Kidney (tissue), 14 donors: ENCODE data around the gene OR51B4. TPM values are rescaled to one million over a fixed set of nuclear protein-coding genes. Genes with fewer than 3 reads are reported as not detected.
A peak's percentile ranks its signal among the peaks of the same experiment; 100 is the strongest.
"Not testable (repeated sequence)": the region's sequence is repeated elsewhere in the genome, so short reads cannot be mapped to it uniquely, and the experiment has no call there.

Source experiments
- DNase-seq, 5 donors: peaks; one replicate each; pipeline ENCODE4 v3.0.0-alpha.2; 2013 to 2020
- FAIRE-seq: peaks from 2 replicates; lab custom pipeline; 2012; peaks lifted over from hg19 to GRCh38; lab: Jason Lieb, UNC
- H3K27ac ChIP-seq, 2 donors: one replicate each; pipeline ENCODE4 v1.7.0; 2013; ENCODE audit warnings: low read depth in 2 of 2, low read length in 2 of 2, inconsistent platforms in 1 of 2
- H3K27me3 ChIP-seq: one replicate; pipeline ENCODE4 v1.7.1; 2013; ENCODE audit warnings: low read length, inconsistent platforms; ENCODE audit not compliant: control insufficient read depth, insufficient read depth
- H3K36me3 ChIP-seq, 3 donors: one replicate each; pipeline versions ENCODE4 v1.7.0 to v1.7.1; 2013; ENCODE audit warnings: low read length in 3 of 3, control low read depth in 1 of 3, inconsistent platforms in 1 of 3; ENCODE audit not compliant: insufficient read depth in 3 of 3, control insufficient read depth in 2 of 3
- H3K4me1 ChIP-seq, 3 donors: one replicate each; pipeline versions ENCODE4 v1.7.0 to v1.7.1; 2013; ENCODE audit warnings: low read length in 3 of 3, inconsistent platforms in 1 of 3, low read depth in 1 of 3; ENCODE audit not compliant: control insufficient read depth in 2 of 3, insufficient read depth in 2 of 3
- H3K4me3 ChIP-seq, 3 donors: one replicate each; pipeline versions ENCODE4 v1.7.0 to v1.8.1; 2013; ENCODE audit warnings: low read length in 3 of 3, control low read depth in 1 of 3, inconsistent platforms in 1 of 3
- H3K9ac ChIP-seq, 3 donors: one replicate each; pipeline versions ENCODE4 v1.7.0 to v1.7.1; 2013; ENCODE audit warnings: low read length in 3 of 3, control low read depth in 1 of 3, inconsistent platforms in 1 of 3
- H3K9me3 ChIP-seq, 3 donors: one replicate each; pipeline versions ENCODE4 v1.7.0 to v1.7.1; 2013; ENCODE audit warnings: low read length in 3 of 3, control low read depth in 1 of 3, inconsistent platforms in 1 of 3; ENCODE audit not compliant: control insufficient read depth in 2 of 3, insufficient read depth in 1 of 3
- CTCF ChIP-seq: IDR thresholded peaks from 3 replicates; pipeline ENCODE4 v1.5.1; 2012; ENCODE audit warnings: mild to moderate bottlenecking, moderate library complexity, borderline replicate concordance; ENCODE audit not compliant: insufficient read depth; ENCODE audit errors: extremely low read depth
- intact Hi-C: fragments of 100-400 bp; cut with DNase I; formaldehyde crosslinking; loops from one replicate; pipeline ENCODE4 v1.11.1; 2022
- polyA plus RNA-seq: library from polyadenylated mRNA; stranded (reverse); fragments of 350-450 nt; fragmentation: Illumina TruSeq; extraction: RNeasy Lipid Tissue Mini Kit (QIAGEN cat#74804); gene quantifications from one replicate; pipeline ENCODE4 v1.2.3, GENCODE V29; 2014; ENCODE audit warnings: low read depth, low replicate concordance; ENCODE audit not compliant: insufficient read depth
- total RNA-seq: library from RNA; stranded (reverse); fragmentation: NEBNext Ultra II Directional; extraction: Animal tissue kit (Norgen Biotek cat#: 25700); gene quantifications from one replicate; pipeline ENCODE4 v1.2.1, GENCODE V29; 2021
- donor health status: control.
- donor health status: control.
- donor health status: control.
- donor health status: control.
- donor health status: control.
- donor health status: DM: yes; HTN: yes; CAD: no.
- donor health status: Normal renal cell carcinoma (clear cell type).

Gene OR51B4
- total and polyA plus RNA-seq, 2 donors from 2014 or later = not detected

- H3K9ac ChIP-seq = no peak within 1 kb of the TSS
- H3K27ac ChIP-seq = no peak within 1 kb of the TSS
- TF ChIP-seq CTCF = no peak
- H3K36me3 ChIP-seq = no peaks in the 10 kb centered on the region
- H3K9me3 ChIP-seq = no peaks in the 10 kb centered on the region
- FAIRE-seq (no peak), DNase-seq (no peak)
- H3K27me3 ChIP-seq = no peaks in the 10 kb centered on the region
- H3K4me1 ChIP-seq = no peaks in the 10 kb centered on the region
- intact Hi-C loops = no loop called here
- H3K4me3 ChIP-seq = no peak within 1 kb of the TSS
Measured at GRCh38 chr11:5324197-5324596, 22.5 kb upstream of the OR51B4 start, which contains the start of gene OR51B2. TSS of gene OR51B2 (minus strand) at chr11:5324297. CDS start at chr11:5324297, 0 bp downstream.

- TF ChIP-seq CTCF = no peak
- H3K27me3 ChIP-seq = no peaks in the 10 kb centered on the region
- no peak overlapping the region for H3K4me3 ChIP-seq
- H3K9ac ChIP-seq = no peak overlapping the region
- H3K36me3 ChIP-seq = no peaks in the 10 kb centered on the region
- no peak for DNase-seq
- H3K4me1 ChIP-seq = no peaks in the 10 kb centered on the region
- no peak for FAIRE-seq
- no peak overlapping the region for H3K27ac ChIP-seq
- intact Hi-C loops = no loop called here
- H3K9me3 ChIP-seq = no peaks in the 10 kb centered on the region
Measured at GRCh38 chr11:5317292-5317691, 15.5 kb upstream of the OR51B4 start.

- H3K9ac ChIP-seq, H3K27me3 ChIP-seq, H3K27ac ChIP-seq, intact Hi-C loops, H3K4me1 ChIP-seq, H3K4me3 ChIP-seq, H3K36me3 ChIP-seq, DNase-seq, FAIRE-seq, H3K9me3 ChIP-seq: not testable (repeated sequence)
Measured at GRCh38 chr11:5313326-5314023, 11.7 kb upstream of the OR51B4 start.

- TF ChIP-seq CTCF = no peak
- H3K4me1 ChIP-seq = no peaks in the 10 kb centered on the region
- H3K27ac ChIP-seq = no peak overlapping the region
- H3K9ac ChIP-seq = no peak overlapping the region
- no peaks in the 10 kb centered on the region for H3K27me3 ChIP-seq
- no peaks in the 10 kb centered on the region for H3K36me3 ChIP-seq
- FAIRE-seq (peak; percentile 6), DNase-seq (no peak)
- intact Hi-C loops = no loop called here
- no peak overlapping the region for H3K4me3 ChIP-seq
- H3K9me3 ChIP-seq = no peaks in the 10 kb centered on the region
Measured at GRCh38 chr11:5310423-5310822, 8.7 kb upstream of the OR51B4 start.
